Colonic mucosa (tissue), 4 donors: ENCODE measurements around the gene ASCC3. TPM values are rescaled to one million over a fixed set of nuclear protein-coding genes. Genes with fewer than 3 reads are reported as not detected.

Source experiments
- DNase-seq: peaks from one replicate; pipeline ENCODE4 v3.0.0-alpha.2; 2020
- H3K27ac ChIP-seq: fragments of 200-600 bp; one replicate; pipeline ENCODE4 v1.8.0; 2021
- H3K27me3 ChIP-seq: fragments of 200-600 bp; one replicate; pipeline ENCODE4 v1.8.0; 2021
- H3K36me3 ChIP-seq: fragments of 200-600 bp; one replicate; pipeline ENCODE4 v1.8.0; 2021
- H3K4me1 ChIP-seq: fragments of 200-600 bp; one replicate; pipeline ENCODE4 v1.8.0; 2021; ENCODE audit warnings: mild to moderate bottlenecking
- H3K4me3 ChIP-seq: fragments of 200-600 bp; one replicate; pipeline ENCODE4 v1.8.0; 2021
- H3K9ac ChIP-seq, 2 donors: one replicate each; pipeline ENCODE4 v1.7.0; 2013; ENCODE audit warnings: control low read depth in 2 of 2, low read depth in 2 of 2, low read length in 2 of 2
- H3K9me3 ChIP-seq: fragments of 200-600 bp; one replicate; pipeline ENCODE4 v1.8.0; 2021
- intact Hi-C: fragments of 100-400 bp; cut with DNase I; formaldehyde crosslinking; loops from one replicate; pipeline ENCODE4 v1.14.1; 2022
- total RNA-seq, 2 donors: library from RNA; stranded (reverse); fragmentation: NEBNext Ultra II Directional in 1 of 2; extraction: Animal tissue kit (Norgen Biotek cat#: 25700) in 1 of 2; gene quantifications; one replicate each; pipeline ENCODE4 v1.2.1, GENCODE V29; 2021
- TF ChIP-seq, protein P1 (sequence below): fragments of 200-600 bp; IDR thresholded peaks from one replicate; pipeline ENCODE4 v1.8.0; 2022; ENCODE audit warnings: antibody characterized with exemption, mild to moderate bottlenecking
- donor health status: healthy.
- donor health status: DM: no; HTN: no; CAD: no.
- donor health status: DM: no; HTN: no; CAD: no.

The ASCC3 gene
- total RNA-seq, 2 donors from 2014 or later: 33.7 to 41.9 TPM

DNA sequence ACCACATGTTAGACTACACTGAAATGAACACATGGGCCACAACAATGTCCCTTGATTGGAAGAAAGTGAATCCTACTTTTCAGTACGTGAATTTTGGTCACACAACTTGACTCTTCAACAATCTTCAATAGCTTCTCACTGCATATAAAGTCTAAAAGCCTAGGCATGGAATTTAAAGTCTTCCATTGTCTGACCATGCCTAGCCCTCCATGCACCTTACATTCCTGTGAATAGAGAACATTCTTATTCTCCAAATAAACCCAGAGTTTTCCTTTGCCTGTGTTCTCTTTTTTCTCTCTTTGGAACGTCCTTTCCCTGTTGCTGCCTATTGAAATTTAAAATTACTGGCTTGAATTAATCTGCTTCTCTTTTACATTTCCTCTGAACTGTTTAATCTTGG is 207.5 kb downstream of the ASCC3 start:
- H3K9ac ChIP-seq: no peak overlapping the region
- H3K4me1 ChIP-seq: no peaks in the 10 kb centered on the region
- intact Hi-C loops: no loop called here
- H3K4me3 ChIP-seq: no peak overlapping the region
- no peaks in the 10 kb centered on the region for H3K9me3 ChIP-seq
- H3K27me3 ChIP-seq: no peaks in the 10 kb centered on the region
- no peak for DNase-seq
- TF ChIP-seq, protein P1, sequence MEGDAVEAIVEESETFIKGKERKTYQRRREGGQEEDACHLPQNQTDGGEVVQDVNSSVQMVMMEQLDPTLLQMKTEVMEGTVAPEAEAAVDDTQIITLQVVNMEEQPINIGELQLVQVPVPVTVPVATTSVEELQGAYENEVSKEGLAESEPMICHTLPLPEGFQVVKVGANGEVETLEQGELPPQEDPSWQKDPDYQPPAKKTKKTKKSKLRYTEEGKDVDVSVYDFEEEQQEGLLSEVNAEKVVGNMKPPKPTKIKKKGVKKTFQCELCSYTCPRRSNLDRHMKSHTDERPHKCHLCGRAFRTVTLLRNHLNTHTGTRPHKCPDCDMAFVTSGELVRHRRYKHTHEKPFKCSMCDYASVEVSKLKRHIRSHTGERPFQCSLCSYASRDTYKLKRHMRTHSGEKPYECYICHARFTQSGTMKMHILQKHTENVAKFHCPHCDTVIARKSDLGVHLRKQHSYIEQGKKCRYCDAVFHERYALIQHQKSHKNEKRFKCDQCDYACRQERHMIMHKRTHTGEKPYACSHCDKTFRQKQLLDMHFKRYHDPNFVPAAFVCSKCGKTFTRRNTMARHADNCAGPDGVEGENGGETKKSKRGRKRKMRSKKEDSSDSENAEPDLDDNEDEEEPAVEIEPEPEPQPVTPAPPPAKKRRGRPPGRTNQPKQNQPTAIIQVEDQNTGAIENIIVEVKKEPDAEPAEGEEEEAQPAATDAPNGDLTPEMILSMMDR: no peak
- no peak overlapping the region for H3K27ac ChIP-seq
- H3K36me3 ChIP-seq: no peaks in the 10 kb centered on the region

DNA sequence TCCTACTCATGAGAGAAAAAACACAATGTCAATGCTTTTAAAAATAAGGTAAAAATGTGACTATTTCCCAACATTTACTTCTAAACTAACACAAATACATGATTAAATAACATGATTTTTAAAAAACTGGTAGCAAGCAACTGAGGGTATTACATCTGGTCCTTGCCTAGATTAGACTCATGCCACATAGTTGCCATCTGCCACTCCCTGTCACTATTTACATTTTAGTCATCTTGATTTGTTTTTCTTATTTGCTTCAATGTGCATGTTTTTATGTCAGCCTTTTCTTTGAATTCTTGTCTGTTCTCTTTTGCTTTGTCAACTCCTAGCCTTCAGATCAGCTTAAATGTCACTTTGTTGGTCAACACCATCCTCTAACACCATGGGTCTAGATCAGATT is 209.4 kb downstream of the ASCC3 start:
- no peaks in the 10 kb centered on the region for H3K4me1 ChIP-seq
- TF ChIP-seq, protein P1: no peak
- H3K36me3 ChIP-seq: no peaks in the 10 kb centered on the region
- H3K9ac ChIP-seq: no peak overlapping the region
- H3K4me3 ChIP-seq: no peak overlapping the region
- no peaks in the 10 kb centered on the region for H3K9me3 ChIP-seq
- no peak overlapping the region for H3K27ac ChIP-seq
- DNase-seq: no peak
- intact Hi-C loops: no loop called here
- no peaks in the 10 kb centered on the region for H3K27me3 ChIP-seq

DNA sequence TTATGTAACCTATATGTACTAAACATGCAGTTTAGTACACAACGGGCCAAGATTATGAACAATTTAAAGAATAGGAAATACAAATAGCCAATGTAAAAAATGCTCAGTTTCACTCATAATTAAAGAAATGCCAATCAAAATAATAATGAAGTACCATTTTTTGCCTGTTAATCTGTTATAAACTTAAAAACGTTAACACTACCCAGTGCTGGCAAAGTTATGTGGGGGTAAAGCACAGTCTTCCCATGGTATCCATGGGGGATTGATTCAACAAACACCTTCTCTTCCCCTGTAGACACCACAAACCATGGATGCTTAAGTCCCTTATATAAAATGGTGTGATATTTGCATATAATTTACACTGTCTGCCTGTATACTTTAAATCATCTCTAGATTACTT is 211.1 kb downstream of the ASCC3 start:
- Histone ChIP-seq H3K27ac (no peak overlapping the region), H3K4me1 (no peaks in the 10 kb centered on the region), H3K27me3 (no peaks in the 10 kb centered on the region), H3K4me3 (no peak overlapping the region), H3K36me3 (no peaks in the 10 kb centered on the region), H3K9ac (no peak overlapping the region), H3K9me3 (no peaks in the 10 kb centered on the region)
- TF ChIP-seq, protein P1: no peak
- no peak for DNase-seq
- intact Hi-C loops: no loop called here

DNA sequence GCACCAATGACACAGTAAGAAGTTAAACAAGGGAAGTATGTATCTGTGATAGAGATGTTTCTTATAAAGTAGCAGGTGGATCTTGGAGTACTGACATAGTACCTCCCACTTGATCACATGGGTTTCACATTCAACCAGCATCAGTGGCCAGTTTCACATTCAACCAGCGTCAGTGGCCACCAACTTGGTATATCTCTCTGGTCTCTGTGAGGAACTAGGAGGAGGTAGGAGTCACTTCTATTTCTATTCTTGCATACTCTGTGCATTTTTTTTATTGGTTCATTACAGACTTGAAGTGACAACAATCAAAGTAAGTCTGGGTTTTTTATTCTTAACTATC is 216.1 kb downstream of the ASCC3 start:
- Histone ChIP-seq H3K4me3 (no peak overlapping the region), H3K36me3 (no peaks in the 10 kb centered on the region), H3K27ac (no peak overlapping the region), H3K9ac (no peak overlapping the region), H3K27me3 (no peaks in the 10 kb centered on the region), H3K9me3 (no peaks in the 10 kb centered on the region), H3K4me1 (no peaks in the 10 kb centered on the region)
- intact Hi-C loops: no loop called here
- TF ChIP-seq, protein P1: no peak
- DNase-seq: no peak

GRCh38 chr6:100664274-100665040 is 216.7 kb downstream of the ASCC3 start:
- no peaks in the 10 kb centered on the region for H3K4me1 ChIP-seq
- TF ChIP-seq, protein P1: peak; percentile 65
- intact Hi-C loops: loop anchor here (5.0 kb wide), 1 partner anchor 557 kb away; no protein-coding TSS in a partner anchor
- no peaks in the 10 kb centered on the region for H3K36me3 ChIP-seq
- no peak overlapping the region for H3K9ac ChIP-seq
- DNase-seq: no peak
- no peaks in the 10 kb centered on the region for H3K27me3 ChIP-seq
- no peak overlapping the region for H3K27ac ChIP-seq
- H3K4me3 ChIP-seq: no peak overlapping the region
- H3K9me3 ChIP-seq: no peaks in the 10 kb centered on the region
